Esophagus squamous epithelium (tissue), 4 donors: ENCODE measurements around the gene SYTL1.

Source experiments
- POLR2A ChIP-seq, 4 donors: fragments of 450-650 bp; IDR thresholded peaks; one replicate each; pipeline ENCODE4 v1.6.1; 2017; ENCODE audit warnings: antibody characterized with exemption in 4 of 4, mild to moderate bottlenecking in 4 of 4, moderate library complexity in 3 of 4
- TF ChIP-seq, protein P1 (sequence below), 6 experiments: fragments of 450-650 bp in 4 of 6; fragments of 200-600 bp in 2 of 6; sonication (generic) in 2 of 6; IDR thresholded peaks; one replicate each; pipeline ENCODE4 v1.5.1; 2016 to 2019; ENCODE audit warnings: antibody characterized with exemption in 6 of 6, mild to moderate bottlenecking in 4 of 6, moderate library complexity in 4 of 6

DNA sequence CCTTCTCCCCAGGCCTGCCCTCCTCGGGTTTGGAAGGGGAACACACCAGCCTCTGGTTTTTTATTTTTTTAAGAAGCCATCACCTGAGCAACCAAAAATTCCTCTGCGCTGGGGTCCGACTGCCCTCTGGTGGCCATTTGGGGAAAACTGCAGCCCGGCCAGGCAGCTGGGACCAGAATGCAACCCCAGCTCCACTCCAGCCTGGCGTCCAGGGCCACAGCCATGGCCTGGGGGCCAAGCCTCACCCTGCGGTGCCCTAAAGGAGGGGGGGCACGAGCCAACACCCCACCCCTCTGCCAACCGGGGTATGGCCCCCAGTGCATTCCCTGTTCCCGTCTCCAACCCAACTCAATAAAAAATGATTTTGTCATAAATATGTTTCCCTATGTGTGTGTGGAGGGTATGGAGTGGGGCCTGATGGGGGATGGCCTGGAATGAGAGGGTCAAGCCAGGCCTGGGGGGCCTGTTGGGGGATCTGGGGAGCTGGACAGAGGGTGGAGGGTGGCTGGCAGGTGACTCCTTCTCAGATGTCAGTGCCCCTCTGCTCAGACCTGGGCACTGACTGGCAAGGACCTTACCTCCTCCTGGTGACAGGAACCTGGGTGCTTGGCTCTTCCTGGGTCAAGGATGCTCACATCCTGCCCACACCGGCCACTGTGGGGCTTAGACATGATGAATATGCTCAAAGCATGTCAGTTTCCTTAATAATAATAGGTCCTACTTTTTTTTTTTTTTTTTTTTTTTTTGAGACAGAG, 53.8 kb downstream of the SYTL1 start:
- TF ChIP-seq, protein P1, sequence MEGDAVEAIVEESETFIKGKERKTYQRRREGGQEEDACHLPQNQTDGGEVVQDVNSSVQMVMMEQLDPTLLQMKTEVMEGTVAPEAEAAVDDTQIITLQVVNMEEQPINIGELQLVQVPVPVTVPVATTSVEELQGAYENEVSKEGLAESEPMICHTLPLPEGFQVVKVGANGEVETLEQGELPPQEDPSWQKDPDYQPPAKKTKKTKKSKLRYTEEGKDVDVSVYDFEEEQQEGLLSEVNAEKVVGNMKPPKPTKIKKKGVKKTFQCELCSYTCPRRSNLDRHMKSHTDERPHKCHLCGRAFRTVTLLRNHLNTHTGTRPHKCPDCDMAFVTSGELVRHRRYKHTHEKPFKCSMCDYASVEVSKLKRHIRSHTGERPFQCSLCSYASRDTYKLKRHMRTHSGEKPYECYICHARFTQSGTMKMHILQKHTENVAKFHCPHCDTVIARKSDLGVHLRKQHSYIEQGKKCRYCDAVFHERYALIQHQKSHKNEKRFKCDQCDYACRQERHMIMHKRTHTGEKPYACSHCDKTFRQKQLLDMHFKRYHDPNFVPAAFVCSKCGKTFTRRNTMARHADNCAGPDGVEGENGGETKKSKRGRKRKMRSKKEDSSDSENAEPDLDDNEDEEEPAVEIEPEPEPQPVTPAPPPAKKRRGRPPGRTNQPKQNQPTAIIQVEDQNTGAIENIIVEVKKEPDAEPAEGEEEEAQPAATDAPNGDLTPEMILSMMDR (IDR thresholded peaks at IDR 0.05), result peak; percentile 96 to 99 (median 97)
- TF ChIP-seq POLR2A (IDR thresholded peaks at IDR 0.05), result no peak
